Raji (cell line): ENCODE data around the gene FUS.

Experiments used
- POLR2A ChIP-seq: IDR thresholded peaks from 2 replicates; pipeline ENCODE4 v1.6.1; 2011; ENCODE audit warnings: low read depth, low read length, control low read depth; ENCODE audit not compliant: insufficient read depth

FUS gene

DNA sequence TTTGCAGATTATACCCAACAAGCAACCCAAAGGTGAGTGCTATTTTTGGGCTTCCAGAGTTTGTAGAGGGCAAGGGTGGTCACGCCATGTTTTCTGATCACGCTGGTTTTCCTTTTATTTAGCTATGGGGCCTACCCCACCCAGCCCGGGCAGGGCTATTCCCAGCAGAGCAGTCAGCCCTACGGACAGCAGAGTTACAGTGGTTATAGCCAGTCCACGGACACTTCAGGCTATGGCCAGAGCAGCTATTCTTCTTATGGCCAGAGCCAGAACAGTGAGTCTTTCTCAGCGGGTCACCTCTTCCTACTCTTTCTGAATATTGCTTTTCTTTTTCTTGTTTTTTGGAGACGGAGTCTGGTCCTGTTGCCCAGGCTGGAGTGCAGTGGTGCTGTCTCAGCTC lies 2.5 kb downstream of the FUS start:
- no peak for TF ChIP-seq POLR2A

DNA sequence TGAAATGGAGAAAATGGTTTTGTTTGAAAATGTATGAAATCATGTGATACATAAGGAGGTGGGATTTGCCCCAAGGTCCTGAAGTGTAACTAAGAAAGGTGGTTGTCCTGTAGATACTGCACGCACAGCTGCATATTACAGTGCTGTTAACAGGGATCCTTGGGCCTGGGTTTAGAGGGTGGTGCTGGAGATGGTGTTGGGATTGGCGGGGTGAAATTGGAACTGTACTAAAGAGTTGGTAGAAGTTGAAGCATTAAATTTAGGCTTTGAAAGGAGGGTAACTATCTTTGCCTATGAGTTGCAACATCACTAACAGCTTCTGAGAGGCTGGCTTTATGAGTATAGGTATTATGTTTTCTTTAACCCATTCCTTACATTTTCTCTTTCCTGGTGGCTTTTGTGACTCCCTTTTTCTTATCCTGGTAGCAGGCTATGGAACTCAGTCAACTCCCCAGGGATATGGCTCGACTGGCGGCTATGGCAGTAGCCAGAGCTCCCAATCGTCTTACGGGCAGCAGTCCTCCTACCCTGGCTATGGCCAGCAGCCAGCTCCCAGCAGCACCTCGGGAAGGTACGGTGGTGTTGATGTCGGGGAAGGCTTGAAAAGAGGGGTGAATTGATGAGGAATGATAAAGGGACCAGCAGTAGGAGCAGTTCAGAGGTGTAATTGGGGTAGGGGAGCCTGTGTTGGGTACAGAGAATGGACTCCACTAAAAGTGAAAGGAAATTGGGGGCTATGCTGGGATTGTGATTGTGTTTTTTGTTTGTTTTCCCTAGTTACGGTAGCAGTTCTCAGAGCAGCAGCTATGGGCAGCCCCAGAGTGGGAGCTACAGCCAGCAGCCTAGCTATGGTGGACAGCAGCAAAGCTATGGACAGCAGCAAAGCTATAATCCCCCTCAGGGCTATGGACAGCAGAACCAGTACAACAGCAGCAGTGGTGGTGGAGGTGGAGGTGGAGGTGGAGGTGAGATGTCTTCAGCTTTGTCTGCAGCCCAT lies 3.8 kb downstream of the FUS start:
- no peak for TF ChIP-seq POLR2A

DNA sequence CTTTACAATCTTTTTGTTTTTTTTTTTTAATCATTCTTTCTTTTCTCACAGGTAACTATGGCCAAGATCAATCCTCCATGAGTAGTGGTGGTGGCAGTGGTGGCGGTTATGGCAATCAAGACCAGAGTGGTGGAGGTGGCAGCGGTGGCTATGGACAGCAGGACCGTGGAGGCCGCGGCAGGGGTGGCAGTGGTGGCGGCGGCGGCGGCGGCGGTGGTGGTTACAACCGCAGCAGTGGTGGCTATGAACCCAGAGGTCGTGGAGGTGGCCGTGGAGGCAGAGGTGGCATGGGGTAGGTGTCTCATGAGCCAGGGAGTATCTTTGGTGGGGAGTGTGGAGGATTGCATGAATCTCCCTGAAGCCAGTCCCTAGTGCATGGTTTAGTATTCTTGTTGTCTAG lies 4.9 kb downstream of the FUS start:
- no peak for TF ChIP-seq POLR2A

DNA sequence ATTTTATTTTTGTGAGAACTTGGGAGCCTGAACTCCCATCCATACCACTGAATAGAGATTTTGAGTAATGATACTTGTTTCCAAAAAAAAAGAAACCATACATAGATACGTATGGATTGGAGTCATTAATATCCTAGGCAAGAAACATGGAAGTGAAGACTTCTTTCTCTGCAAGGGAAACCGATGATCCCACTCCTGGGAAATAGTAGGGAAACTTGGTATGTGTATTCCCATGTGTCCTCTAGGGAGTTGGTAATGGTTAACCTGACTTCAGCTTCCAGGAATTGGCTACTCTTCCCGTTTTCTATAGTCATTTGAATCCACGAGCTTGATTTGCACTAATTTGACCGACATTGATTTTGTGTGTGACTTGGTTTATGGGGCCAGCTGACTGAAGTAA lies 5.4 kb downstream of the FUS start:
- no peak for TF ChIP-seq POLR2A

DNA sequence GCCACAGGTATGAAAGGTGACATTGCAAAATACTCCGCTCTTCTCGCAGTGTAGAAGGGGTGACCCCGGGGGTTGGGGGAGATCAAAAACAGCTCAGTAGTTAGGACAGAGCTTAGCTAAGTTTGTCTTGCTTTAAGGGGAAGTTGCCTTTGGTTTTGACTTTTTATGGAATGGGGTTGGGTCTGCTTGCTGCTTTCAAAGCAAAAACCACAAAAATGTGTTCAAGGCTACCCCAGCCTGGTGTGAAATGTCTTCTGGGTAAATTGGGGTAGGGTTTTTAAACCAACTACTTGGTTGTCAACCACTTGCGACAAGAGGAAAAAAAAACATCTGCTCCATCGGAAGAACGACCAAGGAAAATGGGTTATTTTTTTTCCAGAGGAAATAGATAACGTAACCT lies 6.2 kb downstream of the FUS start:
- no peak for TF ChIP-seq POLR2A

DNA sequence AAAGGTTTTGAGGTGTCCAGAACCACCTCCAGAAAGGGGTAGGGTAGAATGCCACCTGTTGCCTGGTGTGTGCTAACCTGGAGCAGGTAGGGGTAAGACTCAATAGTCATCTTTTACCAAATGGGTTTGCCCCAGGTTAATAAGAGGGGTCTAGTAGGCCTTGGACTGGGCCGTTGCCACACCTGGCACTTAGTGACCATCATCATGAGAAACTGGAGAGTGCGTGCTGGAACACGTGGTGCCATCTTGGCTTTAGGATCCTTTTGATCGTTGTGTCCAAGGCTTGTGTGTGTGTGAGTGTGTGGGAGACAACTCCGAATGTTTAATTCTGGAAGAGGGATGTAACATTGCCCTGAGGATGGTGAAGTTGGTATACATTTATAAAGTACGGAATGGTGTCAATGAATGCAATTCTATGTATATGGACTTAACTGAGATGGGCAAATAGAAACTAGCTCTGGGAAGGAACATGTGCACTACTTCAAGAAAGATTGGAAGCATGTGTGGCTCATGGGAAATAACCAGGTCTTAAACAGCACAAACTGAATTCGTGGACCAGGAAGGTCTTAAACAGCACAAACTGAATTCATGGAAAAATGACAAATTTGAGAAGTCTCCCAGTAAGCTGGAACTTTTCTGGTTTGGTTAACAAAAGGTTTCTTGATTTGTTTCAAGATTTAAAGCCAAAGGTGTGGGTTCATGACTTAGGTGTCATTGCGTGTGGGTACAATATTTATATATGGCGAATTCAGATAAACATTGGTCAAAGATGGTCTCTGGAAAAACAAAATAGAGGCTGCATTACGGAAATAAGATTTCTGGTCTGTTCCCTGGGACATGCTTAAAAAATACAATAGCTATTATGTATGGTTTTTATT lies 7.2 kb downstream of the FUS start:
- TF ChIP-seq POLR2A = no peak

DNA sequence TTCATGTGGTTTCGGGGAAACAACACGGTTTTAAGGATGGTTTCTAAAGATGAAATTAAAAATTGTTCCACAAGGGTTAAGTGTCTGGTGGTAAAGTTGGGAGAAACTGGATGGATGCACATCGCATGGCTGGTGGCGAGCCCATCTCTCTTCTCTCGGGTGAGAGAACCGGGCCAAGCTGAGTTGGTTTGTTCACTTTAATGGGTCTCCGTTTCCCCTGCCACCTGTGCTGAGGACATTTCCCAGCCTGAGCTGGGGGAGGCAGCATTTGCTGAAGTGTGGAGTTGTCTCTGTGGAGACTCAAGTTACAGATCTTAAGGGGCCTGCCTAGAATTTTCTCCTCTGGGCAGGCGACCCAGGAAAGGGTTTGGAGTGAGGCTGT lies 7.9 kb downstream of the FUS start:
- no peak for TF ChIP-seq POLR2A

DNA sequence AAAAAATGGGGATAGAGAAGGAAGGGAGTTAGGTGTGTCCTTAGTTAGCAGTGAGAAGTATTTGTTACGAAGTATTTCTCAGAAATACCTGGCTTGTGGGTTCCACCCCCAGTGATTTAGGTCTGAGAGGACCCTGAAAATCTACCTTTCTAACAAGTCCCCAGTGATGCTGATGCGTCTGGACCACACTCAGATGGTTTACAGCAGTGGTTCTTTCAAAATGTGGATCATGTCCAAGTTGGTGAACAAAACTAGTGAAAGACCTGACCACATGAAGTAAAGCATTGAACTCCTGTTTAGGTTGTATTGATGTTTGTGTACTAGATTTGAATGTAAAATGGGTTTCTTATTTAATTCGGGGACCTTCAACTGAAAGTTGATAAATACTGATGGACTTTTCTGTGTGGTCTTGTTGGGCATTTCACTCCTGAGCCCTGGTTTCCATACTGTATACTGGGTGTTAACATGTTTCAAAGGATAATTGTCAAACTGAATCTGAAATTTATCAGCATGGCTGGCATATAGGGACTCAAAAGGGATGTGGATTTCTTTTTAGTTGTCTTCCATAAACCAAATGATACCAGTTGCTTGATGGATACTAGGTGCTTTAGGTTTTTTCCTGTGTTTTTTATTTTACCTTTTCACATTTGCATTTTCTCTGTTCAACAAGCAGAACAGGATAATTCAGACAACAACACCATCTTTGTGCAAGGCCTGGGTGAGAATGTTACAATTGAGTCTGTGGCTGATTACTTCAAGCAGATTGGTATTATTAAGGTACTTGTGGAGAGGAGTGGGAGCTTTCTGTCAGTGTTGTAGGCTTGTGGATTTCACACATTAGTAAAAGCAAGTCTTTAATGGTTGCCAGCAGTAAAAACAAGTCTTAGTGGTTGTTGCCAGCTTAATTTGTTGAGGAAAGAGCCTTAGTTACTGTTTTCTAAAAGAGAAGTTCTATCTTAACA lies 8.8 kb downstream of the FUS start:
- no peak for TF ChIP-seq POLR2A

DNA sequence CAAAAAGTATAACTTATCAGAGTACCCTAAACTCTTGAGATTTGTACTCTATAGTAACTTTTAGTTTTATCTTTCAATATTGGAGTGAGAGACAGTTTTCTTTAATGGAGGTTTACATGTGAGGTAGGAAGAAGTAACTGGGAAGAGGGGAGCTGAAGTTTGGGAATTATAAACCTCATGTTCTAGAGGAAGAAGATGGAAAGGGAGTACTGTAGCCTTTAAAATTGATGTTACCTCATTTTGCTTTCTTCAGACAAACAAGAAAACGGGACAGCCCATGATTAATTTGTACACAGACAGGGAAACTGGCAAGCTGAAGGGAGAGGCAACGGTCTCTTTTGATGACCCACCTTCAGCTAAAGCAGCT lies 9.5 kb downstream of the FUS start:
- no peak for TF ChIP-seq POLR2A

DNA sequence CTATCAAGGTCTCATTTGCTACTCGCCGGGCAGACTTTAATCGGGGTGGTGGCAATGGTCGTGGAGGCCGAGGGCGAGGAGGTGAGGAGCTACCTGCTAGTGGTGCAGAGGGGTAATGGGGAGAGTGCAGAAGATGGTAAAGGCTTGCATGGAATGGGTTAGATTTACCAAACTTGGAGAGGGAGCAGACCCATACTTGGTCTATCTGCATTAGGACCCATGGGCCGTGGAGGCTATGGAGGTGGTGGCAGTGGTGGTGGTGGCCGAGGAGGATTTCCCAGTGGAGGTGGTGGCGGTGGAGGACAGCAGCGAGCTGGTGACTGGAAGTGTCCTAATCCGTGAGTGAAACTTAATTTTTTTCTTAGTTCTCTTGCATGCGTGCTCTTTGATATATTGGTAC lies 10.1 kb downstream of the FUS start:
- TF ChIP-seq POLR2A = no peak

DNA sequence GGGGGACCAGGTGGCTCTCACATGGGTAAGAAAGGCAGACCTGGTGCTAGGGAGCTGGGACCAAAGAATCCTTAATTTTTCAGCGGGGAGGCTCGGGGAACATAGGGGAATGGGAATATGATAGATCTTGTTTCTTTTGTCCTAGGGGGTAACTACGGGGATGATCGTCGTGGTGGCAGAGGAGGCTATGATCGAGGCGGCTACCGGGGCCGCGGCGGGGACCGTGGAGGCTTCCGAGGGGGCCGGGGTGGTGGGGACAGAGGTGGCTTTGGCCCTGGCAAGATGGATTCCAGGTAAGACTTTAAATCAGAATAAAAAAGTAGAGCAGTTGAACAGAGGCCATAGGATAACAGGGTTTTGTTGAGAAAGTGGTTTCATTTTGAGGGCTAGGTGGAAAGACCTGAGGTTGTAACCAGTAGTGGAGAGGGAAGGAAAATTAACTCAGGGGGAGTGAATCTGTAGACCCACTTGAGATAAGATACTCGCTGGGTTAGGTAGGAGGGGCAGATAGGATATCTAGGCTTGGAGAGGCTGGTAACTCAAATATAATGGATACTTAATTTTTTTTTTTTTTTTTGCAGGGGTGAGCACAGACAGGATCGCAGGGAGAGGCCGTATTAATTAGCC lies 11.0 kb downstream of the FUS start:
- TF ChIP-seq POLR2A = no peak

DNA sequence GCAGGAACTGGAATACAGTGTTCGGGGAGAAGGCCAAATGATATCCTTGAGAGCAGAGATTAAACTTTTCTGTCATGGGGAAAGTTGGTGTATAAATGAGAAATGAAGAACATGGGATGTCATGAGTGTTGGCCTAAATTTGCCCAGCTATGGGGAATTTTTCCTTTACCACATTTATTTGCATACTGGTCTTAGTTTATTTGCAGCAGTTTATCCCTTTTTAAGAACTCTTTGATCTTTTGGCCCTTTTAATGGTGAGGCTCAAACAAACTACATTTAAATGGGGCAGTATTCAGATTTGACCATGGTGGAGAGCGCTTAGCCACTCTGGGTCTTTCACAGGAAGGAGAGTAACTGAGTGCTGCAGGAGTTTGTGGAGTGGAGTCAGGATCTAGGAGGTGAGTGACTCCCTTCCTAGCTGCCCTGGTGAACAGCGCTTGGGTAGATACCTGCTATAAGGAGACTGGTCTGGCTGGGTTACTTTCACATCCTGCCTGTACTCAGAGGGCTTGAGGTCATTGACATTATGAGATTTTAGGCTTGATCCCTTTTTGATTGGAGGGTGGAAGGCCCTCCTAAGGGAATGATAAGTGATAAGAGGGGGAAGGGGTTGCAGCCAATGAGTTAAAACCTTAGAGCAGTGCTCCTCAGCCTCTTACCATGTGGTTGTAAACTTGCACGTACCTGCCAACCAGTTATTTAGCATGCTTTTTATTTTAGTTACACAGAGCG lies 11.9 kb downstream of the FUS start:
- TF ChIP-seq POLR2A = no peak

DNA sequence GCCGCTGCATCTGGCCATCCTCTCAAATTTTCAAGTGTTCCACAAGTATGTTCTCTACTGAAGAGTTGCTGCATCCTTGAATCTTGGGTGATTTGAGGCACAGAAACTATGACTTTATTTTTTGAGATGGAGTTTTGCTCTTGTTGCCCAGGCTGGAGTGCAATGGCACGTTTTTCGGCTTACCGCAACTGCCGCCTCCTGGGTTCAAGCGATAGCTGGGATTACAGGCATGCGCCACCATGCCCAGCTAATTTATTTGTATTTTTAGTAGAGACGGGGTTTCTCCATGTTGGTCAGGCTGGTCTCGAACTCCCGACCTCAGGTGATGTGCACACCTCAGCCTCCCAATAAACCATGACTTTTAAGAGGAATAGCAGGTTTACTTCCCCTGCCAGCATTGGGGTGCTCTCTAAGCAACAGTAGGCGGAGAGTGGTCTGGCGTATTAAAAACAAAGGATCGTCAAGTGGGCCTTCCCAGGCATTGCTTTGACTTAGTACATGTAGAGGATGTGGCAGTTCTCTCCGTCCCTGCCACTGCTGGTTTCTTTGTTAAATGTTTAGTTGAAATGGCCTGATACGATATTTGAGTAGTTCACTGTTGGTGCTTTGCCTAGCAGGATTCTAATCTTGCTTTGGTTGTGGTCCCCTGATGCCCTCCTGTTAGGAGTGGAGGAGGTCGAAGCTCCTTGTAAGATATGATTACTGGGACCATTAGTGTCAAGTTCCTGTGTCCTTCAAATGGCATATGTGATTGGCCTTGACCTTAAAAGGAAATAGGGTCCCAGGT lies 13.1 kb downstream of the FUS start:
- no peak for TF ChIP-seq POLR2A

DNA sequence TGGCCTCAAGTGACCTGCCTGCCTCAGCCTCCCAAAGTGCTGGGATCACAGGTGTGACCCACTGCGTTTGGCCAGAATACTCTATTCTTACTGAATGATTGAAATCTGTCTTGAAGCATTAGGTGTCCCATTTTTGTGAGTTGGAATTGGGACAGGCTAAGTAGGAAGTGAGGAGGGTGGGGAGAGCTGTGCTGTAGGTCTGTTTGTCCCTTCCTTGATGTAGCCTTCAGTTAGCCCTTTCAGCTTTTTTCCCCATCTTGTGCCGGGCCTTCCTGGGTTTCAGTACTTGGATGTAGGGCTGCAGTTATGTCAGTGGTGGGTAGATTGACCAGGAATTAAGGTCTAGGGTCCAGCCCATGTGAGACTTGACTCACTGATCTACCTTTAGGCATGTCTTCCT lies 13.9 kb downstream of the FUS start:
- TF ChIP-seq POLR2A = no peak

DNA sequence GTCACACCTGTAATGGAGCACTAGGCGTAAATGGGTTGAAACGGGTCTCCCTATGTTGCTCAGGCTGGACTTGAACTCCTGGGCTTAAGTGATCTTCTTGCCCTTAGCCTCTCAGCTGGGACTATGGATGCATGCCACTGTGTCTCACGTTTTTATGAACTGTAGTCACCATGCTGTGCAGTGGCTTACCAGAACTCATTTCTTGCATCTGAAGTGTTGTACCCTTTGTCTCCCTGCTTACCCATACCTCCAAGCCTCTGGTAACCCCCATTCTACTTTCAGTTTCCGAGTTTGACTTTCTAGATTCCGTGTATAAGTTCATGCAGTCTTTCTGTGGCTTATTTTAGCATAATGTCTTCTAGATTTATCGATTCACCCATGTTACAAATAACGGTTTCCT lies 15.0 kb downstream of the FUS start:
- no peak for TF ChIP-seq POLR2A
